Measurements from ENCODE around the gene IL24. TPM values are rescaled to one million over a fixed set of nuclear protein-coding genes. Genes with fewer than 3 reads are reported as not detected.

Gene IL24
- total RNA-seq, 1 experiment from 2014 or later = not detected

DNA sequence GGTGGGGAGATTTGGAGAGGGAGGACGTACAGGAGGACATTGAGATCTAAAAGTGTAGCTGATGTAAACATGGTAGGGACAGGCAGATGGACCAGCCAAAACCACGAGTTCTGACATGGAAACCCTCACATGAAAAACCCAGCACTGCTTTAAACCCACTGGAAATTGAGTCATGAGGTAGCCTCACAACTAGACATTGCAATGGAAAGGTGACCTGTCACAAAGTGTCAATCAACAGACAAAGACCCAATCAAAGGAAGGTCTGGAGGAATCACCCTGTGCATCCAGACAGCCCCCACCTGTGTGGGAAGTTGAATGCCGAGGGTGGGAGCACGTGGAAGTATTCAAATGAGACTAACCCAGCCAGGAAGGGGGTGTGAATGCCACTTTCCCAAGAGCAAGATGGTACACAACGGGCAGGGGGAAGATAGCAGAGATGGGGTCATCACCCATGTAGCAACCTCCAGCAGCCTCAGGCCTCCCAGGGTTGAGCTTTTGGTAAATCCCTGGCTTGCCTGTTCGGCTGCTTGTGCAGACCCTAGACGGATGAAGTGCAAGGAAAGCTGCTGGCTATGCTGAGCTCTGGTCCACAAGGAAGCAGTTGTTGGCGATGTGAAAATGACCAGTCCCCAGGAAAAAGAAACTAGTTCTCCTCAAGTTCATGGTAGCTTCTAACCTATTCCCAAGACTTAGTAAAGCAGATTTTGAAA is 18.9 kb downstream of the IL24 start:
- POLR2A ChIA-PET (ENCODE audit: unreplicated experiment) = no interaction called here
- no peaks in the 10 kb centered on the region for H3K9me3 ChIP-seq (ENCODE audit: insufficient read depth, low read depth)
- BruUV-seq (replicated peaks) = no TSS peak
- TF ChIP-seq EZH2 (IDR thresholded peaks at IDR 0.05; ENCODE audit: low read depth) = no peak
- TF ChIP-seq, protein P1, sequence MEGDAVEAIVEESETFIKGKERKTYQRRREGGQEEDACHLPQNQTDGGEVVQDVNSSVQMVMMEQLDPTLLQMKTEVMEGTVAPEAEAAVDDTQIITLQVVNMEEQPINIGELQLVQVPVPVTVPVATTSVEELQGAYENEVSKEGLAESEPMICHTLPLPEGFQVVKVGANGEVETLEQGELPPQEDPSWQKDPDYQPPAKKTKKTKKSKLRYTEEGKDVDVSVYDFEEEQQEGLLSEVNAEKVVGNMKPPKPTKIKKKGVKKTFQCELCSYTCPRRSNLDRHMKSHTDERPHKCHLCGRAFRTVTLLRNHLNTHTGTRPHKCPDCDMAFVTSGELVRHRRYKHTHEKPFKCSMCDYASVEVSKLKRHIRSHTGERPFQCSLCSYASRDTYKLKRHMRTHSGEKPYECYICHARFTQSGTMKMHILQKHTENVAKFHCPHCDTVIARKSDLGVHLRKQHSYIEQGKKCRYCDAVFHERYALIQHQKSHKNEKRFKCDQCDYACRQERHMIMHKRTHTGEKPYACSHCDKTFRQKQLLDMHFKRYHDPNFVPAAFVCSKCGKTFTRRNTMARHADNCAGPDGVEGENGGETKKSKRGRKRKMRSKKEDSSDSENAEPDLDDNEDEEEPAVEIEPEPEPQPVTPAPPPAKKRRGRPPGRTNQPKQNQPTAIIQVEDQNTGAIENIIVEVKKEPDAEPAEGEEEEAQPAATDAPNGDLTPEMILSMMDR (conservative IDR thresholded peaks at IDR 0.05) = no peak
- H3K4me3 ChIP-seq = no peak overlapping the region
- H3F3A ChIP-seq (ENCODE audit: insufficient read depth, low read depth) = no peaks in the 10 kb centered on the region
- no peaks in the 10 kb centered on the region for H3K79me2 ChIP-seq (ENCODE audit: low read depth)
- no peaks in the 10 kb centered on the region for H4K20me1 ChIP-seq (ENCODE audit: insufficient read depth)
- no peak for DNase-seq
- intact Hi-C loops (cut with micrococcal nuclease; ENCODE audit: unreplicated experiment) = no loop called here
- no peaks in the 10 kb centered on the region for H3K4me1 ChIP-seq (replicated peaks; ENCODE audit: insufficient read depth)
- no peaks in the 10 kb centered on the region for H3K27me3 ChIP-seq (ENCODE audit: insufficient read depth, low read depth)
- H3K4me2 ChIP-seq = no peak overlapping the region
- H3K9me2 ChIP-seq (ENCODE audit: insufficient read depth) = no peaks in the 10 kb centered on the region
- no peak overlapping the region for H2AFZ ChIP-seq
- CTCF ChIA-PET = no interaction called here
- H3K27ac ChIP-seq = no peak overlapping the region
- no peaks in the 10 kb centered on the region for H3K36me3 ChIP-seq (ENCODE audit: low read depth)

DNA sequence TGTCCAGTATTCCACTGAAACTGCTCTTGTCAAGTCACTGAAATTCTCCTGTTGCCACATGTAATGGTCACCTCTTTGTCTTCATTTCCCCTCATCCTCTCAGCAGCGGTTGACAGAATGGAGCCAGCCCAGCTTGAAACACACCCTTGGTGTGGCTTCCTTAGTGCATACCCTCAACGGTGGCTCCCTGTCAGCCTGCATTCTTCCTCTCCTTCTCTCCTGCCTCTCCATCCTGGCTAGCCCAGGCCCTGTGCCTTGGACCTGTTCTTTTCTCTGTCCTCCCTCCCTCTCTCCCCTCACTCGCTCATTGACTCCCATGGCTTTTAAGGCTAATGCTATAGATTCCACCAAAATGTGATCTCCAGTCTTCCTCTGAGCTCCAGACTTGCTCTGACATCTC is 20.8 kb downstream of the IL24 start:
- H3K9me2 ChIP-seq (ENCODE audit: insufficient read depth) = no peaks in the 10 kb centered on the region
- intact Hi-C loops (cut with micrococcal nuclease; ENCODE audit: unreplicated experiment) = no loop called here
- CTCF ChIA-PET = no interaction called here
- H3K4me1 ChIP-seq (replicated peaks; ENCODE audit: insufficient read depth) = no peaks in the 10 kb centered on the region
- H4K20me1 ChIP-seq (ENCODE audit: insufficient read depth) = no peaks in the 10 kb centered on the region
- H3F3A ChIP-seq (ENCODE audit: insufficient read depth, low read depth) = no peaks in the 10 kb centered on the region
- no peak for TF ChIP-seq EZH2 (IDR thresholded peaks at IDR 0.05; ENCODE audit: low read depth)
- TF ChIP-seq, protein P1 (conservative IDR thresholded peaks at IDR 0.05) = no peak
- no peaks in the 10 kb centered on the region for H3K36me3 ChIP-seq (ENCODE audit: low read depth)
- no TSS peak for BruUV-seq (replicated peaks)
- POLR2A ChIA-PET (ENCODE audit: unreplicated experiment) = no interaction called here
- no peak for DNase-seq
- no peak overlapping the region for H2AFZ ChIP-seq
- H3K27ac ChIP-seq = no peak overlapping the region
- no peaks in the 10 kb centered on the region for H3K9me3 ChIP-seq (ENCODE audit: insufficient read depth, low read depth)
- H3K27me3 ChIP-seq (ENCODE audit: insufficient read depth, low read depth) = no peaks in the 10 kb centered on the region
- H3K4me3 ChIP-seq = no peak overlapping the region
- H3K4me2 ChIP-seq = no peak overlapping the region
- no peaks in the 10 kb centered on the region for H3K79me2 ChIP-seq (ENCODE audit: low read depth)

DNA sequence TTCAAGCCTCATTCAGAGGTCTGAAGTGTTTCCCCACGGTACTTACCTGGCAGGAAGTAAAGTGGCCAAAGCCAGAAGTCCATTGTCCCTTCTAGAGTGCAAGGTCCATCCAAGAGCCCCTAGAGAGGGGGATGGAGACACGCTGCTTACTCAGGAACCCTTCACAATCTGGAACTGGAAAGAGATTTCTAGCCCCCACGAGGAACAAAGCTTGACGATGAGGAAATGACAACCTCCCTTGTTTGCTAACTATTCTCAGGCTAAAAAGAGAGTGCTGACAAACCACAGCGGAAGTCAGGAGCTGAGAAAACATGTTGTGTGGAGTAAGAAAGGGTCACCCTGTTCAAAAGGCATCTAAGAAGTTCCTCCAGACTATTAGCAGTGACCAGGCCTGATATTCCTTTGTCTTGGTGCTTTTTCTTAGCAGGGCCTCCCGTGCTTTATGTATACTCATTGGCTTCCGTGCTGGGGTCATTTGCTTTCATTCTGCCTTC is 24.6 kb downstream of the IL24 start, which contains the start of gene FCMR:
FCMR (minus strand) TSS at position 170 of the 494 bp plus-strand sequence; CDS start at position 83, 87 bp downstream.
- CTCF ChIA-PET = interaction anchor here (0.5 kb wide), 1 partner anchor 60 kb away, joined by 3 read pairs; no protein-coding TSS in a partner anchor
- Histone ChIP-seq H3K4me2 (no peak within 1 kb of the TSS), H2AFZ (no peak within 1 kb of the TSS), H3K27ac (no peak within 1 kb of the TSS), H3K4me1 (replicated peaks; ENCODE audit: insufficient read depth) (peaks cover 7% of the 10 kb centered on the region; the same call in 1 of the 2 replicates), H3K79me2 (ENCODE audit: low read depth) (no peaks in the 10 kb centered on the region), H3K4me3 (no peak within 1 kb of the TSS), H3K9me2 (ENCODE audit: insufficient read depth) (no peaks in the 10 kb centered on the region), H3F3A (ENCODE audit: insufficient read depth, low read depth) (0 out of 2 replicates have a peak, but pooled peaks cover 6% of the 10 kb centered on the region), H3K9me3 (ENCODE audit: insufficient read depth, low read depth) (no peaks in the 10 kb centered on the region), H3K36me3 (ENCODE audit: low read depth) (no peaks in the 10 kb centered on the region), H4K20me1 (ENCODE audit: insufficient read depth) (no peaks in the 10 kb centered on the region), H3K27me3 (ENCODE audit: insufficient read depth, low read depth) (no peaks in the 10 kb centered on the region)
- intact Hi-C loops (cut with micrococcal nuclease; ENCODE audit: unreplicated experiment) = no loop called here
- no TSS peak for BruUV-seq (replicated peaks)
- DNase-seq = no peak
- TF ChIP-seq, protein P1 (conservative IDR thresholded peaks at IDR 0.05) = no peak
- TF ChIP-seq EZH2 (IDR thresholded peaks at IDR 0.05; ENCODE audit: low read depth) = no peak
- POLR2A ChIA-PET (ENCODE audit: unreplicated experiment) = no interaction called here

Measured in PC-9 (cell line).